Breast epithelium (tissue), 4 donors: Measurements from ENCODE around the gene OSBPL2. TPM values are rescaled to one million over a fixed set of nuclear protein-coding genes. Genes with fewer than 3 reads are reported as not detected.

ENCODE experiments used
- DNase-seq, 2 donors: peaks; one replicate each; pipeline ENCODE4 v3.0.0-alpha.2; 2019; ENCODE audit warnings: low spot score in 2 of 2
- H3K27ac ChIP-seq, 2 donors: fragments of 200-600 bp; sonication (generic) in 1 of 2; one replicate each; pipeline ENCODE4 v1.5.1; 2016 to 2019; ENCODE audit warnings: mild to moderate bottlenecking in 1 of 2
- H3K27me3 ChIP-seq, 2 donors: fragments of 200-600 bp; sonication (generic) in 1 of 2; one replicate each; pipeline versions ENCODE4 v1.5.1 to v1.6.0; 2017 to 2019; ENCODE audit warnings: control low read depth in 1 of 2, mild to moderate bottlenecking in 1 of 2
- H3K36me3 ChIP-seq: fragments of 200-600 bp; one replicate; pipeline ENCODE4 v1.5.1; 2019
- H3K4me1 ChIP-seq, 2 donors: fragments of 200-600 bp; sonication (generic); one replicate each; pipeline ENCODE4 v1.5.1; 2016 to 2019; ENCODE audit warnings: control low read depth in 1 of 2
- H3K4me3 ChIP-seq, 3 donors: fragments of 200-600 bp; sonication (generic); 1 replicate in 2 of 3; 2 replicates in 1 of 3; pipeline ENCODE4 v1.5.1; 2016 to 2019; ENCODE audit warnings: mild to moderate bottlenecking in 3 of 3, moderate library complexity in 2 of 3
- H3K9me3 ChIP-seq, 2 donors: fragments of 200-600 bp; sonication (generic) in 1 of 2; one replicate each; pipeline ENCODE4 v1.5.1; 2016 to 2019; ENCODE audit warnings: control low read depth in 1 of 2
- POLR2A ChIP-seq: fragments of 450-650 bp; IDR thresholded peaks from one replicate; pipeline ENCODE4 v1.6.1; 2016; ENCODE audit warnings: antibody characterized with exemption, mild to moderate bottlenecking, moderate library complexity
- POLR2AphosphoS5 ChIP-seq, 3 donors: sonication (generic); formaldehyde crosslinking; IDR thresholded peaks; one replicate each; pipeline ENCODE4 v1.6.1; 2017; ENCODE audit warnings: antibody characterized with exemption in 3 of 3
- intact Hi-C: fragments of 100-400 bp; cut with DNase I; formaldehyde crosslinking; loops from one replicate; pipeline ENCODE4 v1.15.1; 2023; ENCODE audit warnings: low total_unique reads
- total RNA-seq, 3 donors: library from RNA; depleted of rRNA; stranded (reverse); fragments of >200 nt; gene quantifications; one replicate each; pipeline ENCODE4 v1.1.0, GENCODE V29; 2016
- TF ChIP-seq, protein P1 (sequence below), 3 donors: fragments of 450-650 bp; IDR thresholded peaks; one replicate each; pipeline ENCODE4 v1.5.1; 2016 to 2017; ENCODE audit warnings: antibody characterized with exemption in 3 of 3, mild to moderate bottlenecking in 3 of 3, moderate library complexity in 3 of 3

OSBPL2 gene
- total RNA-seq, 3 donors from 2014 or later = 25.0 to 46.1 (median 38.0) TPM

DNA sequence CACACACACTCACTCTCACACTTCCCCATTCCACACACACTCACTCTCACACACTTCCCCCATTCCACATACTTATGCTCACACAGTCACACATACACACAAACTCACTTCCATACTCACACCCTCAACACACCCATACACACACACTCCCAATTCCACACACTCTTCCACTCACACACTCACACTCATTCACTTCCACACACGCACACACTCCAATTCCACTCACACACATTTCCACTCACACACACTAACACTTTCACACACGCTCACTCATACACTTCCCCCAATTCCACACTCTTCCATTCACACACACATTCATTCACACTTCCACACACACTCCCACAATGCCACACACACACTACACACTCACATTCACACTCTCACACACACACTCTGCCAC, 8.0 kb upstream of the OSBPL2 start:
- Histone ChIP-seq H3K27ac (no peak overlapping the region), H3K27me3 (peaks cover 0 to 20% of the 10 kb centered on the region in 2 donors), H3K9me3 (no peaks in the 10 kb centered on the region), H3K4me1 (no peaks in the 10 kb centered on the region), H3K4me3 (no peak overlapping the region), H3K36me3 (no peaks in the 10 kb centered on the region)
- no peak for DNase-seq
- intact Hi-C loops = no loop called here
- TF ChIP-seq POLR2AphosphoS5 (IDR thresholded peaks at IDR 0.05) (no peak), POLR2A (no peak)
- TF ChIP-seq, protein P1, sequence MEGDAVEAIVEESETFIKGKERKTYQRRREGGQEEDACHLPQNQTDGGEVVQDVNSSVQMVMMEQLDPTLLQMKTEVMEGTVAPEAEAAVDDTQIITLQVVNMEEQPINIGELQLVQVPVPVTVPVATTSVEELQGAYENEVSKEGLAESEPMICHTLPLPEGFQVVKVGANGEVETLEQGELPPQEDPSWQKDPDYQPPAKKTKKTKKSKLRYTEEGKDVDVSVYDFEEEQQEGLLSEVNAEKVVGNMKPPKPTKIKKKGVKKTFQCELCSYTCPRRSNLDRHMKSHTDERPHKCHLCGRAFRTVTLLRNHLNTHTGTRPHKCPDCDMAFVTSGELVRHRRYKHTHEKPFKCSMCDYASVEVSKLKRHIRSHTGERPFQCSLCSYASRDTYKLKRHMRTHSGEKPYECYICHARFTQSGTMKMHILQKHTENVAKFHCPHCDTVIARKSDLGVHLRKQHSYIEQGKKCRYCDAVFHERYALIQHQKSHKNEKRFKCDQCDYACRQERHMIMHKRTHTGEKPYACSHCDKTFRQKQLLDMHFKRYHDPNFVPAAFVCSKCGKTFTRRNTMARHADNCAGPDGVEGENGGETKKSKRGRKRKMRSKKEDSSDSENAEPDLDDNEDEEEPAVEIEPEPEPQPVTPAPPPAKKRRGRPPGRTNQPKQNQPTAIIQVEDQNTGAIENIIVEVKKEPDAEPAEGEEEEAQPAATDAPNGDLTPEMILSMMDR (IDR thresholded peaks at IDR 0.05) = no peak

DNA sequence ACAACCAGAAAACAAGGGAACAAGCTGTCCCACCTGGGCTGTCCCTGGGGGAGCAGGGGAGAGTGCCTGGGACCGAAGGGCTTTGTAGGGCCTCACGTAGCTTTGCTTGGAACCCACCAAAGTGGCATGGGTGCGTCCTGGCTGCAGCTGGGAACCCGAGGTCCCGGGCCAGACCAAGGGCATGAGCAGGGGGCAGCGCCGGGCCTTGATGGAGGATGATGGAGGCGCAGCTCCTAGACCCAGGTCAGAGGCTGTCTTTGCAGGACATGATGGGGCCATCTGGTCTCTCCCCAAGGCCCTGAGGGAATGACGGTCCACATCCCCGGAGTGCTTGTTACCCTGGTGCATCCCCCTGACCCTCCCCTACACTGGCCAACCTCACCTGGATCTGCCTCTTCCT, 7.6 kb upstream of the OSBPL2 start:
- no peaks in the 10 kb centered on the region for H3K4me1 ChIP-seq
- no peaks in the 10 kb centered on the region for H3K36me3 ChIP-seq
- peaks cover 0 to 20% of the 10 kb centered on the region in 2 donors for H3K27me3 ChIP-seq
- no peak overlapping the region for H3K4me3 ChIP-seq
- no peak for DNase-seq
- intact Hi-C loops = no loop called here
- H3K9me3 ChIP-seq = no peaks in the 10 kb centered on the region
- TF ChIP-seq, protein P1 (IDR thresholded peaks at IDR 0.05) = no peak
- TF ChIP-seq POLR2A (no peak), POLR2AphosphoS5 (IDR thresholded peaks at IDR 0.05) (no peak)
- H3K27ac ChIP-seq = no peak overlapping the region

DNA sequence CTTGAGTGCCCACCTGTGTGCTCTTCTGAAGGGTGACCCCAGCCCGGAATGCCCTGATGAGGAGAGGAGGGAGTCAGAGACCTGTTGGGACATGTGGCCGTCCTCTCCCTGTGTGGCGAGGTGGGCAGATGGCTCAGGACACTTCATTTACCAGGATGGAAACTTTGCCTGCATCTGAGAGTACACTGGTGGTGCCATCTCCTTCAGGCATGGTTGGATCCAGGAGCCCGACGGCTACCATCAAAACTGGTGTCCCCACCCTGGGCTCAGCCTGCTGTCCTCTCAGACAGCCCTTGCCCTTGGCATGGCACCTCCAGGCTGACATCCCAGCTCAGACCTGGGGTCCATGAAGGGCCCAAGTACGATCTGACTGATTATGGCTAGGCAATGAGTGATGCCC, 7.0 kb upstream of the OSBPL2 start:
- Histone ChIP-seq H3K4me1 (no peaks in the 10 kb centered on the region), H3K9me3 (no peaks in the 10 kb centered on the region), H3K36me3 (no peaks in the 10 kb centered on the region), H3K27ac (no peak overlapping the region), H3K27me3 (peaks cover 0 to 17% of the 10 kb centered on the region in 2 donors), H3K4me3 (no peak overlapping the region)
- no peak for TF ChIP-seq POLR2A
- TF ChIP-seq POLR2AphosphoS5 (IDR thresholded peaks at IDR 0.05) = no peak
- TF ChIP-seq, protein P1 (IDR thresholded peaks at IDR 0.05) = no peak
- intact Hi-C loops = no loop called here
- no peak for DNase-seq

DNA sequence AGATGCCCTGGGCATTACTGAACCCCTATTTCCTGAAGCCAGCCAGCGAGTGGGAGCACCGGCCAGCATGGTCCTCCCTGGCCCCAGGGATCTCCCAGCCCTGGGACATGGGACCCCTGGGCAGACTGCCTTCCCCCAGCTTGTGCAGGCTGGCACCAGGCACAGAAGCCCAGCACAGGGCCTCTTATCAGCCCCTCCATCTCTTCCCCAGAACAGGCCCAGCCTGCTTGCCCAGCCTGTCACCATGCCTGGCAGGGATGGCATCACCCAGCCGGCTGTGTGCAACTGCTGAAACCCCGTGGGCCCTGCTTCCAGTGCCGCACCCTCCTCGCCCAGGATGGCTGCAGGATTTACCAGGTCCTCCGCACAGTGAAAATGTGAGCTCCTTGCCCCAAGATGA, 6.1 kb upstream of the OSBPL2 start:
- Histone ChIP-seq H3K9me3 (no peaks in the 10 kb centered on the region), H3K27me3 (peaks cover 0 to 9% of the 10 kb centered on the region in 2 donors), H3K36me3 (no peaks in the 10 kb centered on the region), H3K27ac (peak overlapping the region; percentile 5 to 41), H3K4me3 (no peak overlapping the region), H3K4me1 (no peaks in the 10 kb centered on the region)
- intact Hi-C loops = no loop called here
- TF ChIP-seq POLR2AphosphoS5 (IDR thresholded peaks at IDR 0.05) (peak in 2 of 3 donors; percentile 61 to 70), POLR2A (no peak)
- DNase-seq = peak; percentile 64 to 87

DNA sequence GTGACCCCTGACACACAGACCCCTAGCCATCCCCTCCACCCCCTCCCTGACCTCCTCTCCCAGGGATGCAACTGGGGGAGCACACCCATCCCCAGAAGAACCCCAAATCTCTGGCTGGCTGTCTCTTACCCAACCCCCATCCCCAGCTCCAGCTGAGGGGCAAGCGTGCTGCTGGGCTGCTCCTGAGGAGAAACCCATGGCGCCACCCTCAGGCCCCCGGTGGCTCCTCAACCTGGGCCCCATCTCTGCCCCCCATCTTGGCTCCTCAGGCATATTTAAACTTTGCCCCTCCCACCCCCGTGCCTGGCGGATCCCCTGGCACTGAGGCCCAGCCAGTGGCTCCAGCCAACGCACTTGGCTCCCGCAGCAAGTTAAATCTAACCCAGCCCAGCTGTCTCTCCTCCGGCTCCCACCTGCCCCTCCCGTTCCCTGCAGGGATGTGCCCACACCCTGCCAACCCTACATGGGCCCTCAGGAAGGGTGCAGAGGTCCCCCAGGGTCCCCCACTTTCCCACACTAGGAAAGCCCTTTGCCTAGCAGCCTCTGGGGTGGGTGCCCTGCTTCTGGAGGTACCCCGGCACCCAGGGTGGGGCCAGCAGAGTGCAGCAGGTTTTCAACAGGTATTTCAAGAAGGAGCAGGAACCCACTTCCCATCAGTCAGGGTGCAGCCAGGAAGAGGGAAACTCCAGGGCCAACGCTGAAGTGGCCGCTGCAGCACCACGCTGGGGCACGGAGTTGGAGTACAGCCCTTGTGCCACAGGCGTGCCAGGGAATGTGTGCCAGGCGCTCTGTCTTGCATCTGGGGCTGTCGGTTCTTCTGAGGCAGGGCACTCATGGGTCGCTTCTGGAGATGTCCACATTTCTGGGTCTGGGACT, 5.3 kb upstream of the OSBPL2 start:
- intact Hi-C loops = no loop called here
- no peaks in the 10 kb centered on the region for H3K9me3 ChIP-seq
- no peaks in the 10 kb centered on the region for H3K4me1 ChIP-seq
- H3K27me3 ChIP-seq = peaks cover 0 to under 1% of the 10 kb centered on the region in 2 donors
- no peak for DNase-seq
- no peaks in the 10 kb centered on the region for H3K36me3 ChIP-seq
- TF ChIP-seq POLR2A (no peak), POLR2AphosphoS5 (IDR thresholded peaks at IDR 0.05) (no peak)
- TF ChIP-seq, protein P1 (IDR thresholded peaks at IDR 0.05) = no peak
- H3K27ac ChIP-seq = peak overlapping the region; percentile 5 to 41
- H3K4me3 ChIP-seq = no peak overlapping the region
